Measurements from ENCODE around the gene HOXC10.

DNA sequence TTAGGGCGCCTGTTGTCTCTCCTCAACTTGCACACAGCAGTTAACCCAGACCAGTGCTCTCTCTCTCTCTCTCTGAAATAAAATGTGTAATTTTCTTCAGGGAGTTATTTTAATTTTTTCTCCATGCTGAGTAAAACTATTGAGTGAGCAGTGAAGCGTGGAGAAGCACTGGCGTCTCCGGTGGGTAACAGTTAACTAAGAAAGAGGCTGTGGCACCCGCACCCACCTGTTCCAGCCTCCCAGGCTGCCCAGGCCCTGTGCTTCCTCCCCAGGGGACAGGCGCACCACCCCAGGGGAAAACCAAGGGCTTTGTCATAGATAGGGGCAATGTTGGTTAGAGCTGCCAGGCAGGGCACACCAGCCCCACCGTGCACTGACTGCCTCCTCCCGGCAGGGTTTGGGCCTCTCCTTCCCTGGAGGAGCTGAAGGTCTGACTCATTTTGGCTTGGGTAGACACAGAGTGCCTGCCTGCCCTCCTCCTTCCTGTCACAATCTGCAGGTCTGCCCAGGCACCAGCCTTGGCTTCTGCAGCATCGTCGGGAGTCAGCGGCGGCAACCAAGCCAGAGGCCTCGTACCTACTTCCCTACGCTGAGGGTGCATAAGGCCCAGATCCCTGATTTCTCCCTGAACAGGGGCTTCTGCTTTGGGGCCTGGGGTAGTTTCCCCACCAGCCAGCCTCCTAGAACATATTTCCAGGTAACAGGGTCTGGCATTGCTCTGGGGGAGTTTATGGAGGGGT is 51.8 kb downstream of the HOXC10 start:
- TF ChIP-seq CTCF (IDR thresholded peaks at IDR 0.05) = no peak
- TF ChIP-seq POLR2A (IDR thresholded peaks at IDR 0.05) = no peak
